H1 (cell line): ENCODE results near the gene MOK. TPM values are rescaled to one million over a fixed set of nuclear protein-coding genes. Genes with fewer than 3 reads are reported as not detected.

Source experiments
- CTCF ChIA-PET: fragments of 300-600 bp; sonication (Branson Sonifier 250); formaldehyde crosslinking; loops from one replicate; lab custom pipeline; 2021; ENCODE audit not compliant: partially characterized antibody; lab: Charles Lee
- POLR2A ChIA-PET: fragments of 300-600 bp; sonication (Branson Sonifier 250); formaldehyde crosslinking; loops from one replicate; lab custom pipeline; 2021; ENCODE audit warnings: inconsistent platforms; ENCODE audit not compliant: partially characterized antibody; lab: Charles Lee
- DNase-seq, 2 experiments: peaks; one replicate each; pipeline versions ENCODE4 v3.0.0 to v3.0.0-alpha.2; 2010 to 2022; ENCODE audit warnings: low spot score in 2 of 2, low read depth in 1 of 2, mixed read lengths in 1 of 2
- FAIRE-seq: peaks from 2 replicates; lab custom pipeline; 2011; peaks lifted over from hg19 to GRCh38; lab: Jason Lieb, UNC
- H2AFZ ChIP-seq: 2 replicates; pipeline ENCODE4 v1.8.1; 2012; ENCODE audit warnings: low read length, inconsistent platforms
- H2AK5ac ChIP-seq: 2 replicates; pipeline ENCODE4 v1.6.1; 2013; ENCODE audit warnings: low read depth, low read length
- H2BK120ac ChIP-seq: replicated peaks from 2 replicates; pipeline ENCODE3; 2013; ENCODE audit warnings: low read depth, low read length, inconsistent platforms
- H2BK12ac ChIP-seq: 2 replicates; pipeline ENCODE4 v1.6.1; 2013; ENCODE audit warnings: low read depth, low read length
- H2BK15ac ChIP-seq: 2 replicates; pipeline ENCODE4 v1.6.1; 2013; ENCODE audit warnings: low read length
- H2BK20ac ChIP-seq: 2 replicates; pipeline ENCODE4 v1.6.1; 2013; ENCODE audit warnings: low read length
- H2BK5ac ChIP-seq: 2 replicates; pipeline ENCODE4 v1.6.1; 2013; ENCODE audit warnings: low read depth, low read length
- H3K14ac ChIP-seq: 2 replicates; pipeline ENCODE4 v1.6.1; 2013; ENCODE audit warnings: inconsistent platforms; ENCODE audit not compliant: insufficient read length
- H3K18ac ChIP-seq: 2 replicates; pipeline ENCODE4 v1.6.1; 2013; ENCODE audit warnings: low read length; ENCODE audit errors: extremely low read depth
- H3K23ac ChIP-seq: 2 replicates; pipeline ENCODE4 v1.6.1; 2013; ENCODE audit warnings: inconsistent platforms; ENCODE audit not compliant: insufficient read length
- H3K23me2 ChIP-seq: 2 replicates; pipeline ENCODE4 v1.6.1; 2013; ENCODE audit warnings: low read depth, low read length
- H3K27ac ChIP-seq: 2 replicates; pipeline ENCODE4 v1.6.1; 2011; ENCODE audit warnings: low read depth, low read length, inconsistent platforms
- H3K27me3 ChIP-seq, 4 experiments: replicated peaks in 1 of 4; 1 replicate in 1 of 4; 2 replicates in 3 of 4; pipeline versions ENCODE4 v1.6.1 to v1.8.1; 2011 to 2013; ENCODE audit warnings: low read length in 3 of 4, mild to moderate bottlenecking in 3 of 4, inconsistent platforms in 2 of 4, mixed read lengths in 2 of 4, moderate library complexity in 1 of 4; ENCODE audit not compliant: control insufficient read depth in 3 of 4, insufficient read depth in 3 of 4; ENCODE audit errors: extremely low read depth in 1 of 4
- H3K36me3 ChIP-seq, 4 experiments: 2 replicates each; pipeline versions ENCODE4 v1.6.1 to v1.8.1; 2011 to 2013; ENCODE audit warnings: mild to moderate bottlenecking in 4 of 4, low read length in 3 of 4, moderate library complexity in 2 of 4, control low read depth in 1 of 4, inconsistent platforms in 1 of 4; ENCODE audit not compliant: insufficient read depth in 4 of 4, control insufficient read depth in 2 of 4
- H3K4ac ChIP-seq: replicated peaks from 2 replicates; pipeline ENCODE3; 2013; ENCODE audit warnings: low read length, low read depth, mixed read lengths, inconsistent platforms; ENCODE audit not compliant: insufficient read length
- H3K4me1 ChIP-seq, 4 experiments: replicated peaks in 1 of 4; 1 replicate in 1 of 4; 2 replicates in 3 of 4; pipeline versions ENCODE4 v1.6.1 to v1.8.1; 2011 to 2013; ENCODE audit warnings: low read length in 3 of 4, inconsistent platforms in 2 of 4, mixed read lengths in 1 of 4; ENCODE audit not compliant: insufficient read depth in 4 of 4, control insufficient read depth in 3 of 4
- H3K4me2 ChIP-seq, 2 experiments: 2 replicates each; pipeline versions ENCODE4 v1.6.1 to v1.8.1; 2011 to 2013; ENCODE audit warnings: low read depth in 2 of 2, low read length in 2 of 2, control low read depth in 1 of 2, inconsistent platforms in 1 of 2, mild to moderate bottlenecking in 1 of 2; ENCODE audit not compliant: insufficient read depth in 1 of 2
- H3K4me3 ChIP-seq, 4 experiments: fragments of 200-600, 300-600 bp in 1 of 4; sonication (generic), shearing (Covaris generic), sonication (Bioruptor Twin) in 1 of 4; 2 replicates each; pipeline versions ENCODE4 v1.5.1 to v1.8.1; 2011 to 2016; ENCODE audit warnings: low read length in 4 of 4, low read depth in 3 of 4, control low read depth in 2 of 4, inconsistent platforms in 2 of 4, mild to moderate bottlenecking in 2 of 4, mixed read lengths in 1 of 4, moderate library complexity in 1 of 4; ENCODE audit not compliant: insufficient read depth in 2 of 4; ENCODE audit errors: extremely low read depth in 1 of 4
- H3K56ac ChIP-seq: replicated peaks from 2 replicates; pipeline ENCODE3; 2013; ENCODE audit warnings: low read depth, mild to moderate bottlenecking, mixed read lengths, low read length, inconsistent platforms; ENCODE audit not compliant: insufficient read length
- H3K79me1 ChIP-seq: 2 replicates; pipeline ENCODE4 v1.6.1; 2013; ENCODE audit warnings: low read depth, low read length, control low read depth
- H3K79me2 ChIP-seq, 2 experiments: 2 replicates each; pipeline versions ENCODE4 v1.6.1 to v1.8.1; 2012 to 2013; ENCODE audit warnings: low read length in 2 of 2, mild to moderate bottlenecking in 2 of 2, inconsistent platforms in 1 of 2; ENCODE audit not compliant: insufficient read depth in 2 of 2, control insufficient read depth in 1 of 2
- H3K9ac ChIP-seq, 4 experiments: replicated peaks in 1 of 4; 1 replicate in 1 of 4; 2 replicates in 3 of 4; pipeline versions ENCODE4 v1.6.1 to v1.8.1; 2011 to 2013; ENCODE audit warnings: low read depth in 3 of 4, low read length in 3 of 4, control low read depth in 2 of 4, mild to moderate bottlenecking in 2 of 4, moderate library complexity in 2 of 4, inconsistent platforms in 1 of 4; ENCODE audit errors: extremely low read depth in 1 of 4
- H3K9me3 ChIP-seq, 2 experiments: 2 replicates each; pipeline versions ENCODE4 v1.6.1 to v1.8.1; 2012 to 2013; ENCODE audit warnings: mild to moderate bottlenecking in 2 of 2, moderate library complexity in 2 of 2, control low read depth in 1 of 2, inconsistent platforms in 1 of 2, low read depth in 1 of 2, low read length in 1 of 2, mixed read lengths in 1 of 2; ENCODE audit not compliant: insufficient read depth in 2 of 2
- H4K20me1 ChIP-seq, 2 experiments: replicated peaks in 1 of 2; 2 replicates each; pipeline versions ENCODE3 to v1.8.1; 2011 to 2013; ENCODE audit warnings: inconsistent platforms in 2 of 2, low read length in 2 of 2, mild to moderate bottlenecking in 1 of 2; ENCODE audit not compliant: insufficient read depth in 2 of 2, control insufficient read depth in 1 of 2
- H4K5ac ChIP-seq: 2 replicates; pipeline ENCODE4 v1.6.1; 2013; ENCODE audit warnings: low read length, low read depth, mixed read lengths, inconsistent platforms; ENCODE audit not compliant: insufficient read length
- H4K8ac ChIP-seq: 2 replicates; pipeline ENCODE4 v1.8.0; 2013; ENCODE audit warnings: mild to moderate bottlenecking, moderate library complexity, low read length, inconsistent platforms; ENCODE audit not compliant: insufficient read depth; ENCODE audit errors: extremely low read depth
- H4K91ac ChIP-seq: replicated peaks from 2 replicates; pipeline ENCODE3; 2013; ENCODE audit warnings: low read length, mixed read lengths, inconsistent platforms; ENCODE audit not compliant: insufficient read length
- BCL11A ChIP-seq, 2 experiments: IDR thresholded peaks; one replicate each; pipeline ENCODE4 v1.6.1; 2011; ENCODE audit warnings: low read depth in 2 of 2, low read length in 2 of 2, mild to moderate bottlenecking in 2 of 2
- WGBS, 2 experiments: shearing (Covaris generic) in 1 of 2; methylation state at CpG; one replicate each; pipeline versions ENCODE4 v1.1.6 to v1.1.7; 2013 to 2015; ENCODE audit warnings: low lambda C conversion rate in 2 of 2, mixed read lengths in 2 of 2, inconsistent platforms in 1 of 2, low coverage in 1 of 2, missing lambda C conversion rate in 1 of 2; ENCODE audit not compliant: insufficient replicate concordance in 2 of 2, insufficient coverage in 1 of 2, insufficient read length in 1 of 2; ENCODE audit errors: extremely low coverage in 1 of 2, missing lambda C conversion rate in 1 of 2; 5-methylcytosine and 5-hydroxymethylcytosine counted together
- polyA plus RNA-seq, 7 experiments: library from polyadenylated mRNA; depleted of rRNA in 3 of 7; stranded (reverse) in 5 of 7; unstranded in 2 of 7; fragments of >200 nt in 5 of 7; fragments of 200-250 nt in 2 of 7; gene quantifications; 1 replicate in 5 of 7; 2 replicates in 1 of 7; 4 replicates in 1 of 7; pipeline versions ENCODE4 v1.2.1 to v1.2.3, GENCODE V29; 2011 to 2013; ENCODE audit warnings: missing spikeins in 2 of 7, mixed read lengths in 2 of 7
- total RNA-seq: library from RNA; stranded (reverse); fragmentation: NEBNext Ultra II Directional; extraction: Animal tissue kit (Norgen Biotek cat#: 25700); gene quantifications from 2 replicates; pipeline ENCODE4 v1.2.1, GENCODE V29; 2021

MOK gene
- total and polyA plus RNA-seq, 2 of the 8 experiments (the other 6 are each of a cell fraction or from before 2014, with no cell fraction given) = 2.1 to 2.5 TPM

DNA sequence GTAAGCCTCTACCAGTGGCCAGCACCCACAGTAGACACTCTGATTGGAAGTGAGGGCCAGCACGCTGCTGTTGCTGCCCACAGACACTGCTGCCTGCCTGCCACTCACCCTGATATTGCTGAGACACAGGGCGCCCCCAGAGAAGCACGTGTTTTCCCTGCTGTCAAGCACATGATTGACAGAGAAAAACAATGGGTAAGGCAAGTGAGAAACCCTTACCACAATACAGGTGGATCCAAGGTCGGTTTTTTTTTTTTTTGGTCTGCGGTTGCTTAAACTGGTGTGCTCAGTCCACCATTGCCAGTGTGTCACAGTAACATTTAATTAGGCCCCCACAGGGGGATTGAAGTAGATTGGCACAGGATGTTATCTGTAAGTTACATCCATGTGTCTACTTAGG is 99.4 kb downstream of the MOK start:
- Histone ChIP-seq H3K56ac (no peak overlapping the region), H4K8ac (no peak overlapping the region), H3K14ac (no peak overlapping the region), H2BK12ac (no peak overlapping the region), H3K9me3 (no peaks in the 10 kb centered on the region), H2BK120ac (no peak overlapping the region), H2AK5ac (no peak overlapping the region), H3K79me1 (peaks cover 7% of the 10 kb centered on the region), H3K9ac (no peak overlapping the region), H4K5ac (no peak overlapping the region), H3K4ac (no peak overlapping the region), H3K23me2 (no peaks in the 10 kb centered on the region), H3K4me3 (no peak overlapping the region), H4K20me1 (peaks cover 2 to 22% of the 10 kb centered on the region in 2 experiments), H2AFZ (no peak overlapping the region), H3K4me1 (peaks cover 0 to 3% (median 0%) of the 10 kb centered on the region in 4 experiments; a peak in 2 of 7 replicates), H3K27ac (no peak overlapping the region), H2BK15ac (no peak overlapping the region), H3K79me2 (peaks cover 0 to 15% of the 10 kb centered on the region in 2 experiments; a peak in 1 of 4 replicates), H3K27me3 (no peaks in the 10 kb centered on the region), H3K18ac (no peak overlapping the region), H3K4me2 (no peak overlapping the region), H2BK5ac (no peak overlapping the region), H3K23ac (no peak overlapping the region), H4K91ac (no peak overlapping the region), H3K36me3 (peaks cover 0 to 9% (median 0%) of the 10 kb centered on the region in 4 experiments; a peak in 3 of 8 replicates), H2BK20ac (no peak overlapping the region)
- TF ChIP-seq BCL11A (IDR thresholded peaks at IDR 0.05; ENCODE audit: low read depth in 2 of 2, low read length in 2 of 2) = no peak
- ChIA-PET POLR2A (no interaction called here), CTCF (no interaction called here)
- DNase-seq (no peak), FAIRE-seq (no peak)
- WGBS, 2 experiments = 94% methylated on average over 5 of the region's 5 CpGs; no CpG with 5 or more reads in 1 of the 2 experiments
